SKM-1 treated with dmso at 0.1 percent for 144 hours (cell line): Measurements from ENCODE around the gene DGKI.
A peak's percentile ranks its signal among the peaks of the same experiment; 100 is the strongest.

Source experiments
- DNase-seq: peaks from one replicate; lab custom pipeline; 2025; ENCODE audit not compliant: unreplicated experiment; lab: John Stamatoyannopoulos, UW

The DGKI gene

GRCh38 chr7:137692399-137692798, 154.4 kb downstream of the DGKI start:
- DNase-seq, result no peak

GRCh38 chr7:137691566-137691965, 155.2 kb downstream of the DGKI start:
- no peak for DNase-seq

- DNase-seq, result no peak
These were observed 156.1 kb downstream of the DGKI start for GRCh38 chr7:137690635-137691034.

GRCh38 chr7:137689761-137690160, 157.0 kb downstream of the DGKI start:
- no peak for DNase-seq

GRCh38 chr7:137687556-137688265, 159.1 kb downstream of the DGKI start:
- no peak for DNase-seq

GRCh38 chr7:137685433-137686164, 161.2 kb downstream of the DGKI start:
- no peak for DNase-seq

GRCh38 chr7:137684776-137685175, 162.0 kb downstream of the DGKI start:
- DNase-seq, result no peak

GRCh38 chr7:137684316-137684715, 162.5 kb downstream of the DGKI start:
- no peak for DNase-seq

GRCh38 chr7:137682596-137682995, 164.2 kb downstream of the DGKI start:
- no peak for DNase-seq

GRCh38 chr7:137681657-137682562, 164.9 kb downstream of the DGKI start:
- no peak for DNase-seq

GRCh38 chr7:137674551-137675409, 172.0 kb downstream of the DGKI start:
- peak; percentile 57 for DNase-seq

GRCh38 chr7:137674048-137674447, 172.7 kb downstream of the DGKI start:
- no peak for DNase-seq

GRCh38 chr7:137671920-137672319, 174.9 kb downstream of the DGKI start:
- DNase-seq, result no peak

- no peak for DNase-seq
These were observed 176.3 kb downstream of the DGKI start for GRCh38 chr7:137670222-137671064.

- no peak for DNase-seq
These were observed 177.1 kb downstream of the DGKI start for GRCh38 chr7:137669706-137670105.

GRCh38 chr7:137668404-137668803, 178.4 kb downstream of the DGKI start:
- no peak for DNase-seq

GRCh38 chr7:137667633-137668387, 179.0 kb downstream of the DGKI start:
- DNase-seq, result no peak

- no peak for DNase-seq
These were observed 181.9 kb downstream of the DGKI start for GRCh38 chr7:137664846-137665245.

- DNase-seq, result no peak
These were observed 185.1 kb downstream of the DGKI start for GRCh38 chr7:137661634-137662033.
